Effector memory CD8-positive, alpha-beta T cell (primary cell): ENCODE measurements around the gene PRR14.
A peak's percentile ranks its signal among the peaks of the same experiment; 100 is the strongest.

ENCODE experiments used
- ATAC-seq: fragments of 150-1000 bp; cut with Tn5 transposase; replicated peaks from 2 replicates; pipeline ENCODE4 v1.10.0; 2021; ENCODE audit warnings: mild to moderate bottlenecking, moderate library complexity
- DNase-seq, 3 experiments: peaks; one replicate each; pipeline ENCODE4 v3.0.0; 2021
- H3K27ac Mint-ChIP-seq, 2 donors: one replicate each; pipeline ENCODE4 v1.8.0; 2022; ENCODE audit warnings: mild to moderate bottlenecking in 2 of 2, mixed read lengths in 2 of 2, moderate library complexity in 2 of 2
- H3K27me3 Mint-ChIP-seq, 2 donors: one replicate each; pipeline ENCODE4 v1.8.0; 2022; ENCODE audit warnings: mixed read lengths in 2 of 2
- H3K36me3 Mint-ChIP-seq: one replicate; pipeline ENCODE4 v1.8.0; 2022; ENCODE audit warnings: mild to moderate bottlenecking, moderate library complexity, mixed read lengths; ENCODE audit not compliant: insufficient read depth
- H3K4me1 Mint-ChIP-seq, 2 donors: one replicate each; pipeline ENCODE4 v1.8.0; 2022; ENCODE audit warnings: low read depth in 2 of 2, mixed read lengths in 2 of 2
- H3K4me3 Mint-ChIP-seq, 2 donors: one replicate each; pipeline ENCODE4 v1.8.0; 2022; ENCODE audit warnings: mild to moderate bottlenecking in 2 of 2, mixed read lengths in 2 of 2, moderate library complexity in 2 of 2
- H3K9me3 Mint-ChIP-seq, 2 donors: one replicate each; pipeline ENCODE4 v1.8.0; 2022; ENCODE audit warnings: mixed read lengths in 2 of 2
- total RNA-seq, 9 experiments: gene quantifications; one replicate each; lab custom pipeline; 2026; lab: John Stamatoyannopoulos, UW

The PRR14 gene
- total RNA-seq: 22.4 to 41.3 (median 35.9) reads per million in 9 experiments

DNA sequence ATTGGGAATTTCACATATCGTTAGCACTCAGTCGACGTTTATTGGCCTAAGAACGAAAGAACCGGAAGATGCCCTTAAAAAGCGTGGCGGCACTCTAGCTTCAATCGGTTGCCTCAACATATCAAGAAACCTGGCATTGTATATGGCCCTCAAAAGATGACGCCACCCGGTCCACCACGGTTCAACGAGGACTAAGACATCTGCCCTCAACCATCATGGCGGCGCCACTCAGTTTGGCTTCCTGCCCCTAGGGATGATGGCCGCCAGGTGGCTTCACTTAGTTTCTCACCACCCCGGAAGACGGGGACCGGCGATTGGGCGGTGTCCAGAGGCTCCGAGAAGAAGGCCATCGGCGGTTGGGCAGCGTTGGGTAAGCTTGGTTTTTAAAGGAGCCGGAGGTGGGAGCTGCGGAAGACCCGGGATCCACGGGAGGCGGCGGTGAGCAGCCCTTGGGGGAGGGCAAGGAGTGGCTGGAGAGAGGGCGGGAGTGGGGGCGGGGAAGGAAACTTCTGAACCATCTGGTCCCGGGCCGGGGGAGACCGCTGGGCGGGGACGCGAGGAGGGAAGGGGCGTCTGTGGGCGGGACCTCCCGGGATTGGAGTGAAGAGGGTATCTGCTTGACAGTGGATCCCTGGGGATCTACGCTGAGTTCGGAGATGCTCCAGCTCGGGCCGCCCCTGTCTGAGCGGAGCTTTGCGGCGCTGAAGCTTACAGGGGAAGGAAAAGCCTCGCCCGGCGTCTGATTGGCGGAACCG lies at the start of gene PRR14:
Gene PRR14 (plus strand): TSS at position 592 of the 755 bp plus-strand sequence. CDS start 686 bp downstream, outside the sequence.
- Mint-ChIP-seq H3K27ac (peak within 1 kb of the TSS; percentile 95 to 97), H3K27me3 (no peaks in the 10 kb centered on the region), H3K36me3 (peaks cover 46% of the 10 kb centered on the region), H3K4me3 (peak within 1 kb of the TSS; percentile 97 to 98), H3K4me1 (peaks cover 28 to 29% of the 10 kb centered on the region in 2 donors), H3K9me3 (no peaks in the 10 kb centered on the region)
- ATAC-seq (peak; percentile 83), DNase-seq (peak; percentile 95 to 98 (median 96))

DNA sequence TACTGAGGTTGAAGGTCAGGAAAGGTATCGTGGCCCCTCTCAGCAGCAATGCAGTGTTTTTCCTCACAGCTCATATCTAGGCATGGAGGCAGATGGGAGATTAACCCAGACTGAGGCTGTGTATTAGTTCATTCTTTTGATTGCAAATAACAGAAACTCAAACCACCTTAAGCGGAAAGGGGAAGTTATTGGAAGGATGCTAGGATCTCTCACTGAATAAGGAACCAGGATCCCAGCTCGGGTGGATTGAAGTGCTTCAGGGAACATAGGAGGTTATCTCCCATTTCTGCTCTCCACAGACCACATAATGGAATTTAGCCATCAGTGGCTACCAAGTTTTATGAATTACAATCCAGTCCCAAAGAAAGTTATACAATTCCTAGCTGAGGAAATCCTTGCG lies 48.8 kb upstream of the PRR14 start:
- Mint-ChIP-seq H3K27me3 (no peaks in the 10 kb centered on the region), H3K27ac (peak overlapping the region in 1 of 2 donors; percentile 36), H3K4me3 (no peak overlapping the region), H3K36me3 (peaks cover 45% of the 10 kb centered on the region), H3K4me1 (peaks cover 0 to 7% of the 10 kb centered on the region in 2 donors), H3K9me3 (no peaks in the 10 kb centered on the region)
- DNase-seq: no peak
- no peak for ATAC-seq

DNA sequence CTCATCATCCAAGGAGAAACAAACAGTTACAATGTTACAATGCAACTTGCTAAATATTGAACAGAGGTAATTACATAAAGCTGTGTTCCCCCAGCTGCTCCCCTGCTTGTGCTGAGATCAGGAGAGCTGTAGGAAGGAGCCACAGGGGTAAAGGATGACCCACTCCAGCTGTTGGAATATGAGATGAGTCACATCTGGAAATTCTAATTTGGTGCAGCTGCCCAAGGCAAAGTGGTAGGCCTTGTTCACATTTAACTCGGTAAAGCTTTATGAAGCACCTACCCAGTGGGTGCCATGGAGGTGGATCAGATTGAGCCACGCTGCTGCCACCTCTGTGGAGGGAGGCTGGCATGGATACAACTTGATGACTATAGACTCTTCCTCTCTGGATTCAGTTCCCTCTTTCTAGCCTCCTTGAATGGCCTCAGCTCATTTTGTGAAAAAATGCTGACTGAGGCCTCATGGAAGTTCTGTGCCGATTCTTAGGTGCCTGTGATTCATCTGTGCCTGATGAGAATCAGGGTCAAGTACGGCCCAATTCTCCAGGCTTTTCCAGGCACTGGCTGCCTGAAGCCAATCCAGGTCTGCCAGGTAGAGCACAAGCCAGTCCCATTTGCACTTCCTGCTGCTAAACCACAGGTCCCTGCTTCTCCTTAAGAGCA lies 48.0 kb upstream of the PRR14 start:
- H3K36me3 Mint-ChIP-seq: peaks cover 52% of the 10 kb centered on the region
- H3K4me3 Mint-ChIP-seq: no peak overlapping the region
- ATAC-seq (no peak), DNase-seq (no peak)
- H3K9me3 Mint-ChIP-seq: no peaks in the 10 kb centered on the region
- H3K27me3 Mint-ChIP-seq: no peaks in the 10 kb centered on the region
- H3K4me1 Mint-ChIP-seq: peaks cover 5 to 7% of the 10 kb centered on the region in 2 donors
- H3K27ac Mint-ChIP-seq: no peak overlapping the region

DNA sequence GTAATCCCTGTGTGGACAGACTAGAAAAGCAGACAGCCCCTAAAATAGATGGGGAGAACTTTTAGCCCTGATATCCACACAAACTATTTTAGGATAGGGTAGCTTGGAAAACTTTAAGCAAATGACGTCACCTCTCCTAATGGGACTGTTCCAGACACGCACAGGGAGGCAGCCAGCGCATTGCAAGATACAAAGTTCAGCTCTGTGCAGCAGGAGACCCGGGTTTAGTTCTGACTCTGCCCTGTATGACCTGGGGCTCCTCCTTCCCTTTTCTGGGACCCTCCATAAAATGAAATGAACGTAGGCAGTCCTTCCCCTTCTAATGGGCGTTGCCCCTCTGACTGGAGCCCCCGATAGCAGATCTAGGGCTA lies 46.8 kb upstream of the PRR14 start:
- no peak overlapping the region for H3K4me3 Mint-ChIP-seq
- no peak for ATAC-seq
- peaks cover 6% of the 10 kb centered on the region in 2 donors for H3K4me1 Mint-ChIP-seq
- DNase-seq: no peak
- H3K9me3 Mint-ChIP-seq: no peaks in the 10 kb centered on the region
- no peak overlapping the region for H3K27ac Mint-ChIP-seq
- peaks cover 57% of the 10 kb centered on the region for H3K36me3 Mint-ChIP-seq
- H3K27me3 Mint-ChIP-seq: no peaks in the 10 kb centered on the region

DNA sequence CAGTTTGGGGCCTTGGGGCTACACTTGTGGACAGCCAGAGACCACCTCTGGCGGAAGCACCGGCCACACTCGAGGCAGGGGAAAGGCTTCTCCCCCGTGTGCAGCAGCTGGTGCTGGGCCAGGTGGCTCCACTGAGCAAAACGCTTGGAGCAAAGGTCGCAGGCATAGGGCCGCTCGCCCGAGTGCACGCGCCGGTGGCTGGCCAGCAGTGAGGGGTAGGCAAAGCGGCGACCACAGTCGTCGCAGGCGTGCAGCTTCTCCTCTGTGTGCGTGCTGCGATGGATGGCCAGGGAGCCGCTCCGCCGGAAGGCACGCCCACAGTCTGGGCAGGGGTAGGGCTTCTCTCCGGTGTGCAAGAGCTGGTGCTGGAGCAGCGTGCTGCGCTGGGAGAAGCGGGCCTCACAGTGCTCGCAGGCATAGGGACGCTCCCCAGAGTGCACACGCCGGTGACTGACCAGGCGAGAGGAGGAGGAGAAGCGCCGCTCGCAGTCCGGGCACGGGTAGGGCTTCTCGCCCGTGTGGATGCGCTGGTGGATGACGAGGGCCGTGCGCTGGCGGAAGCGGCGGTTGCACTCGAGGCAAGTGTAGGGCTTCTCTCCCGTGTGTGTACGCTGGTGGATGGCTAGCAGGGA lies 46.3 kb upstream of the PRR14 start:
- Mint-ChIP-seq H3K27me3 (no peaks in the 10 kb centered on the region), H3K4me1 (peaks cover 9 to 11% of the 10 kb centered on the region in 2 donors), H3K4me3 (no peak overlapping the region), H3K9me3 (no peaks in the 10 kb centered on the region), H3K36me3 (peaks cover 57% of the 10 kb centered on the region), H3K27ac (no peak overlapping the region)
- no peak for ATAC-seq
- DNase-seq: no peak

DNA sequence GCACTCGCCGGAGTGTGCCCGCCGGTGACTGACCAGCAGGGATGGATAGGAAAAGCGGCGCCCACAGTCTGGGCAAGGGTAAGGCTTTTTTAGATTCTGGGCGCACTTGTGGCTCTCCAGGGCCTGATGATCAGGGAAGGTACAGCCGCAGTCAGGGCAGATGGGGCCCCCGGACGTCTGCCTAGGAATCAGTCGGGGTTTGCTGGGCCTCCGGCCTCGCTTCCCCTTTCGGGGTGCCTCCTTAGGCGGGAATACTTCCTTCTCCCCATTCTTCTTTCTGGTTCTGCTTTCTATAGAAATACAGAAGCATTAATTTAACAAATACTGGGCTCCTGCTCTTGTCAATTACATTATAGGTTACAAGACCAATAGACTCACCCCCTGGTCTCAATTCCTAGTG lies 45.6 kb upstream of the PRR14 start:
- no peak for DNase-seq
- Mint-ChIP-seq H3K27ac (no peak overlapping the region), H3K4me3 (no peak overlapping the region)

DNA sequence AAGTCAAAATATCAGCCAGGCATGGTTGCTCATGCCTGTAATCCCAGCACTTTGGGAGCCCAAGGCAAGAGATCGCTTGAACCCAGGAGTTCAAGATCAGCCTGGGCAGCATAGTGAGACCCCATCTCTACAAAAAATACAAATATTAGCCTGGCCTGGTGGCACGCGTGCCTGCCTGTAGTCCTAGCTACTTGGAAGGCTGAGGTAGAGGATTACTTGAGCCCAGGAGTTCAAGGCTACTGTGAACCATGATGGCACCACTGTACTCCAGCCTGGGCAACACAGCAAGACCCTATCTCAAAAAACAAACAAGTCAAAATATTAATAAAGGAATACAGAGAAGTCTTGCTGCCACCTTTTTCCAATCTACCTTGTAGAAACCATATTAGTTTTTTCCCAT lies 44.8 kb upstream of the PRR14 start:
- peaks cover 64% of the 10 kb centered on the region for H3K36me3 Mint-ChIP-seq
- H3K4me3 Mint-ChIP-seq: no peak overlapping the region
- ATAC-seq (no peak), DNase-seq (no peak)
- H3K27me3 Mint-ChIP-seq: no peaks in the 10 kb centered on the region
- peaks cover 14 to 17% of the 10 kb centered on the region in 2 donors for H3K4me1 Mint-ChIP-seq
- no peak overlapping the region for H3K27ac Mint-ChIP-seq
- no peaks in the 10 kb centered on the region for H3K9me3 Mint-ChIP-seq

More for the DNA sequence above, 45.6 kb upstream of the PRR14 start:
- peaks cover 9 to 13% of the 10 kb centered on the region in 2 donors for H3K4me1 Mint-ChIP-seq
- no peaks in the 10 kb centered on the region for H3K27me3 Mint-ChIP-seq
- peaks cover 60% of the 10 kb centered on the region for H3K36me3 Mint-ChIP-seq
- ATAC-seq: no peak
- H3K9me3 Mint-ChIP-seq: no peaks in the 10 kb centered on the region

DNA sequence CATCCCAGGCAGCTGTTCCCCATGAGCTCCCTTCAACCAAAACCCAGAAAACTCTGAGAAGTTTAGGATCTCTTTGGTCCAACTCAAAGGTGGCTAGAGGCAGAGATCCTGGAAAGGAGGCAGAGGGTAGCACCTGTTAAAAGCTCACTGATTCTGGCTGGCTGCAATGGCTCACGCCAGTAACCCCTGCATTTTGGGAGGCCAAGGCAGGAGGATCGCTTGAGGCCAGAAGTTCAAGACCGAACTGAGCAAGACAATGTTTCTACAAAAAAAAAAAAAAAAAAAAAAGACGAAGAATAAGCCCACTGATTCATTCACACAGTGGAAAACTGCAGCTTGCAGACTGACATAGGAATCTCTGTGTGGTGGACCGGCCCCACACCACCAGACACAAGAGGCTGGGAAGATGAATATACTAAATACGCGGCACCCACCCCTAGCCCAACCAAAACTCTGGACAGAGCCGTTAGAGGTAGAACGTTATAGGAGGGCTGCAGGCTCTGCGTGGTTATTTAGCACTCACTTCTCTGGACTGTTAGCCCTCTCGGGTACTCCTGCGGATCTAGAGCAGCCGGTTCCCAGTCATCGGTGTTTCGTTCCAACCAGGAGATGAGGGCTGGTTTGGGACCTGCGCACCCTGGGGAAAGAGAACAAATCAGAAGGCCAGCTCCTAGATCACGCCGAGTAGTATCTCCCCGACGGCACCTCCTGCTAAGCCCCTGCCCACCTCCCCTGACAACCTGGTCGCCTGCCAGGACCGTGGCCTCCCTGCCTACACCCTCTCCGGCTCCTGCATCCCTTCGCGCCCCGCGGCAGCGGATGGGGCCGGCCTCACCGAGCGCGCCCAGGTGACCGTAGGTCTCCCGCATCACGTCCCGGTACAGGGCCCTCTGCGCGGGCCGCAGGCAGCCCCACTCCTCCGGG lies 41.5 kb upstream of the PRR14 start:
- DNase-seq (peak in 2 of 3 experiments; percentile 27 to 42), ATAC-seq (peak; percentile 43)
- no peaks in the 10 kb centered on the region for H3K27me3 Mint-ChIP-seq
- peaks cover 46% of the 10 kb centered on the region for H3K36me3 Mint-ChIP-seq
- H3K27ac Mint-ChIP-seq: peak overlapping the region; percentile 98
- H3K4me3 Mint-ChIP-seq: peak overlapping the region; percentile 91 to 94
- peaks cover 12 to 17% of the 10 kb centered on the region in 2 donors for H3K4me1 Mint-ChIP-seq
- H3K9me3 Mint-ChIP-seq: no peaks in the 10 kb centered on the region

DNA sequence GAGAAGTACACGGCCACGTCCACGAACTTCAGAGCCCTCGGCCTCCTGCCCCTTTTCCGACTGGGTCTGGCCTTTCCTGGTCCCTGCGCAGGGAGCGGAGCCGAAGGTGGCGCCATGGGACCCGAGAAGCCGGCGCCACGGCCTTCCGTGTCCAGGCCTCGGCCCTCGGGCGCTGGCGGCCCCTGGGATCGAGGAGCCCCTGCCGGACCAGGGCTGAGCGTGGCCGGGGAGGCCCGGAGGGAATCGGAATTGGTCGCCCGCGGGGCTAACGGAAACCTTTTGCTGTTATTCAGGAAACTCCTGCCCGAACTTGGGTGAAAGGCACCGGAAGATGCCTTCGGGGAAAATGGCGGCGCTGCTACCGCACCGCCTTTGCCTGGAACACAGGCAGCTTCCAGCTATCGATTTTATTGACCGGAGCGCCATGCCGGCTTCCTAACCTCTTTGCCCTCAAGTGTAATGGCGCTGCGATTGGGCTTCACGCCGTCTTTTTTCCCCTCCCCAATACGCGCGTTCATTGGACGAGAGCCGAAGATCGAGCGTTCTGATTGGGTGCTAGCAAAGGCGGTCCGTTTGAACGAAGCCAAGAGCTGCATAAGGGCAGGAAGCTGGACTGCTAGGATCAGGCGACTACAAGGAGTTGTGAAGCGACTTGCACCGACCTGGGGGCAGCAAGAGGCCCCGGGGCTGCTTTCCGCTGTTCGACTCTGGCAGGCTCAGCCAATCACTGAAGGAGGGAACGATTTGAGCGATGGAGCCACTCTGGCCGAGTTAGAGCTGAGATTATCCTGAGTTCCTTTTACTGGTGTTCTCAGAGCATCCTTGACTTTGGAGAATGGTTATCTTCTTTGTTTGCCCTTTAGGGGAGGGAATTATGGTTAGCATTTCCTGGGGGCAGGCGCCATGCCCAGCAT lies 40.6 kb upstream of the PRR14 start, which contains the start of gene ZNF689:
Gene ZNF689 (minus strand): TSS at position 464 of the 914 bp plus-strand sequence. CDS start 348 bp downstream, at position 116.
- H3K4me1 Mint-ChIP-seq: peaks cover 12 to 17% of the 10 kb centered on the region in 2 donors
- no peaks in the 10 kb centered on the region for H3K27me3 Mint-ChIP-seq
- peak; percentile 95 to 97 (median 95) for DNase-seq
- peak within 1 kb of the TSS; percentile 98 for H3K27ac Mint-ChIP-seq
- H3K9me3 Mint-ChIP-seq: no peaks in the 10 kb centered on the region
- peak; percentile 93 for ATAC-seq
- H3K36me3 Mint-ChIP-seq: peaks cover 37% of the 10 kb centered on the region
- H3K4me3 Mint-ChIP-seq: peak within 1 kb of the TSS; percentile 91 to 94

DNA sequence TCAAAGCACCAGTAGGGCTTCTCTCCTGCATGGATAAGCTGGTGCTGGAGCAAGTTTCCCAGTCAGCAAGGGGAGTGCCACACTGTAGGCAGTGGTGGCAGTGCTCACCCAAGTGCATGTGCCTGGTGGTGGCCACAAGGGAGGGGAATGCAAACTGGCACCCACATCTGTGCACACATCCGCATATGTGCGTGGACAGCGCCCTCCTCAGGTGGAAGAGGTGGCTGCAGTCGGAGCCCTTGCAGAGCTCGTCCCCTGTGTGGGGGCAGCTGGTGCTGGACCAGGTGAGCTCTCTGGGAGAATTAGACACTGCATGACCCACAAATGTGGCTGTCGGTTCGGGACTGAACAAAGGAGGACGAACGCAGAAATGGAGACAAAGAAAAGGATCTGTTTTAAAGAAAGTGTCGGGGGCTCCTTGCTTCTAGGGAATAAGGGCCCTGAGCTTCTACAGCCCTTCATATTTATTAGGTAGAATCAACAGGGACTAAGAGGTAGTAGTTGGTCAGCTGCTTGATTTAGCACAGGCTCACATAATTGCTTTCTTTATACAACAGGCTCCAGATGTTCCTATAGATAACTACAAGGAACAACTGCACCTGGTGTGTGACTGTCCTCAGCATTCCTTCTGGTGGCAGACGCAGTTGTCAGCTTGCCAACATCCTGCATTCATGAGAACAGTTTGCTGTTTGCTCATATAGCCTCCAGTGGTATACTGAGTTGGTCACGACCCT lies 35.2 kb upstream of the PRR14 start:
- Mint-ChIP-seq H3K4me1 (peaks cover 1 to 4% of the 10 kb centered on the region in 2 donors), H3K9me3 (no peaks in the 10 kb centered on the region), H3K27ac (no peak overlapping the region), H3K4me3 (no peak overlapping the region), H3K36me3 (peaks cover under 1% of the 10 kb centered on the region), H3K27me3 (no peaks in the 10 kb centered on the region)
- ATAC-seq: peak; percentile 85
- DNase-seq: peak; percentile 69 to 74 (median 73)

DNA sequence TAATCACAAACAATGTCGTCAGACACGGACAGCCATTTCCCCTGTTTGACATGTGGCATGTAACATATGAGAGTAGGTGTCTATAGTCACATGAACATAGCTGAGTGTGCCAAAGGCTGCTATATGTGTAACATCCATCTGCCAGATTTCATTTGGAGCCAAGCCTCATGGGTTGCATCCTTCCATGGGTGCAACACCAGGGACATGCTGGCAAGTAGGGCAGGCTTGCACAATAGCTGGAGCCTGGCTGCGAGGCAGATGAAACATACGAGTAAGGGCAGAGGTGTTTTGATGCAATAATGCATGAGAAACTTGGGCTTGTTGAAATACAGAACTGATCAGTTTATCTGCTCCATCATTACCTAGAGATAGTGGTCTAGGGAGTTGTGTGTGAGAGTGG lies 31.6 kb upstream of the PRR14 start:
- Mint-ChIP-seq H3K9me3 (no peaks in the 10 kb centered on the region), H3K4me1 (peaks cover 0 to 3% of the 10 kb centered on the region in 2 donors), H3K27ac (no peak overlapping the region), H3K4me3 (no peak overlapping the region), H3K36me3 (no peaks in the 10 kb centered on the region), H3K27me3 (peaks cover 0 to 21% of the 10 kb centered on the region in 2 donors)
- ATAC-seq (no peak), DNase-seq (no peak)
